Measurements from ENCODE around the gene BRCA1.

The BRCA1 gene

GRCh38 chr17:43014649-43015542, 110.3 kb downstream of the BRCA1 start:
- no peak for TF ChIP-seq CTCF (IDR thresholded peaks at IDR 0.05; ENCODE audit: insufficient read depth, low read depth, low read length, missing control alignments)
- H3K4me3 ChIP-seq (ENCODE audit: low read length): no peak overlapping the region

GRCh38 chr17:43014020-43014648, 111.0 kb downstream of the BRCA1 start:
- H3K4me3 ChIP-seq (ENCODE audit: low read length): no peak overlapping the region
- DNase-seq (ENCODE audit: low read depth): no peak
- TF ChIP-seq CTCF (IDR thresholded peaks at IDR 0.05; ENCODE audit: insufficient read depth, low read depth, low read length, missing control alignments): no peak

More at GRCh38 chr17:43014649-43015542, 110.3 kb downstream of the BRCA1 start:
- DNase-seq (ENCODE audit: low read depth): no peak

- no peak overlapping the region for H3K4me3 ChIP-seq (ENCODE audit: low read length)
- TF ChIP-seq CTCF (IDR thresholded peaks at IDR 0.05; ENCODE audit: insufficient read depth, low read depth, low read length, missing control alignments): no peak
- no peak for DNase-seq (ENCODE audit: low read depth)
Measured at GRCh38 chr17:43013296-43013695, 111.9 kb downstream of the BRCA1 start.

- no peak for DNase-seq (ENCODE audit: low read depth)
- no peak for TF ChIP-seq CTCF (IDR thresholded peaks at IDR 0.05; ENCODE audit: insufficient read depth, low read depth, low read length, missing control alignments)
- H3K4me3 ChIP-seq (ENCODE audit: low read length): no peak overlapping the region
Measured at GRCh38 chr17:43011728-43012472, 113.3 kb downstream of the BRCA1 start.

- TF ChIP-seq CTCF (IDR thresholded peaks at IDR 0.05; ENCODE audit: insufficient read depth, low read depth, low read length, missing control alignments): no peak
- DNase-seq (ENCODE audit: low read depth): no peak
- H3K4me3 ChIP-seq (ENCODE audit: low read length): no peak overlapping the region
Measured at GRCh38 chr17:43010667-43011308, 114.4 kb downstream of the BRCA1 start.
